PC-9 (cell line): ENCODE data around the gene CEP290. TPM values are rescaled to one million over a fixed set of nuclear protein-coding genes. Genes with fewer than 3 reads are reported as not detected.

Experiments
- BruUV-seq: library from RNA; stranded (reverse); fragments of 400-500 nt; replicated peaks from 2 replicates; lab custom pipeline; 2021; lab: Mats Ljungman, UMichigan
- CTCF ChIA-PET: fragments of 300-600 bp; sonication (Branson Sonifier 250); formaldehyde crosslinking; loops from one replicate; lab custom pipeline; 2022; ENCODE audit warnings: antibody characterized with exemption; lab: Charles Lee
- POLR2A ChIA-PET: fragments of 300-600 bp; sonication (Branson Sonifier 250); formaldehyde crosslinking; loops from one replicate; lab custom pipeline; 2022; ENCODE audit warnings: antibody characterized with exemption; ENCODE audit not compliant: unreplicated experiment; lab: Charles Lee
- DNase-seq, 2 experiments: peaks; one replicate each; pipeline versions ENCODE4 v3.0.0 to v3.0.0-alpha.2; 2015 to 2022; ENCODE audit warnings: mixed read lengths in 1 of 2
- H2AFZ ChIP-seq: fragments of 200-600 bp; sonication (generic); 2 replicates; pipeline ENCODE4 v1.8.1; 2017; ENCODE audit warnings: antibody characterized with exemption
- H3F3A ChIP-seq: fragments of 200-600 bp; sonication (generic); 2 replicates; pipeline ENCODE4 v1.8.1; 2017; ENCODE audit warnings: antibody characterized with exemption, mild to moderate bottlenecking, low read depth; ENCODE audit not compliant: insufficient read depth
- H3K27ac ChIP-seq: fragments of 200-600 bp; sonication (generic); 2 replicates; pipeline ENCODE4 v1.6.1; 2016; ENCODE audit warnings: mixed run types
- H3K27me3 ChIP-seq: fragments of 200-600 bp; sonication (generic); 2 replicates; pipeline ENCODE4 v1.6.1; 2016; ENCODE audit warnings: low read depth, mixed run types; ENCODE audit not compliant: insufficient read depth
- H3K36me3 ChIP-seq: fragments of 200-600 bp; sonication (generic); 2 replicates; pipeline ENCODE4 v1.6.1; 2016; ENCODE audit warnings: low read depth, mixed run types
- H3K4me1 ChIP-seq: fragments of 200-600 bp; sonication (generic); replicated peaks from 2 replicates; pipeline ENCODE4 v1.6.1; 2016; ENCODE audit warnings: mixed run types; ENCODE audit not compliant: insufficient read depth
- H3K4me2 ChIP-seq: fragments of 200-600 bp; sonication (generic); 2 replicates; pipeline ENCODE4 v1.6.1; 2017; ENCODE audit warnings: mixed run types
- H3K4me3 ChIP-seq: fragments of 200-600 bp; sonication (generic); 2 replicates; pipeline ENCODE4 v1.6.1; 2016; ENCODE audit warnings: mixed run types
- H3K79me2 ChIP-seq: fragments of 200-600 bp; sonication (generic); 2 replicates; pipeline ENCODE4 v1.6.1; 2017; ENCODE audit warnings: low read depth, mixed run types
- H3K9me2 ChIP-seq: fragments of 200-600 bp; sonication (generic); 2 replicates; pipeline ENCODE4 v1.8.1; 2017; ENCODE audit warnings: mild to moderate bottlenecking; ENCODE audit not compliant: insufficient read depth
- H3K9me3 ChIP-seq: fragments of 200-600 bp; sonication (generic); 2 replicates; pipeline ENCODE4 v1.8.1; 2016; ENCODE audit warnings: low read depth; ENCODE audit not compliant: insufficient read depth
- H4K20me1 ChIP-seq: fragments of 200-600 bp; sonication (generic); 2 replicates; pipeline ENCODE4 v1.8.1; 2017; ENCODE audit not compliant: insufficient read depth
- CTCF ChIP-seq: fragments of 200-600 bp; sonication (generic); conservative IDR thresholded peaks from 2 replicates; pipeline ENCODE4 v1.6.1; 2017; ENCODE audit warnings: mixed run types, antibody characterized with exemption, mild to moderate bottlenecking, moderate library complexity
- EZH2 ChIP-seq: fragments of 200-600 bp; sonication (generic); IDR thresholded peaks from 2 replicates; pipeline ENCODE4 v1.8.0; 2017; ENCODE audit warnings: antibody characterized with exemption, low read depth
- intact Hi-C: fragments of 100-400 bp; cut with micrococcal nuclease; formaldehyde crosslinking; loops from one replicate; pipeline ENCODE4 v1.10.0; 2022; ENCODE audit not compliant: unreplicated experiment
- total RNA-seq: library from RNA; stranded (reverse); gene quantifications from 2 replicates; pipeline ENCODE4 v1.2.3, GENCODE V29; 2021

The CEP290 gene
- total RNA-seq, 1 experiment from 2014 or later, result 21.9 TPM

GRCh38 chr12:88083634-88084033 lies 58.3 kb downstream of the CEP290 start:
- no peaks in the 10 kb centered on the region; the same call in 1 of the 2 replicates for H3K9me2 ChIP-seq
- no peaks in the 10 kb centered on the region for H3K27me3 ChIP-seq
- intact Hi-C loops, result no loop called here
- BruUV-seq, result no TSS peak
- peaks cover 7% of the 10 kb centered on the region; the same call in 1 of the 2 replicates for H3K36me3 ChIP-seq
- no peak for TF ChIP-seq EZH2
- no peak for TF ChIP-seq CTCF
- no peaks in the 10 kb centered on the region for H3K9me3 ChIP-seq
- no peak for DNase-seq
- no peaks in the 10 kb centered on the region for H3F3A ChIP-seq
- H3K27ac ChIP-seq, result no peak overlapping the region
- no peak overlapping the region for H3K4me3 ChIP-seq
- CTCF ChIA-PET, result no interaction called here
- H4K20me1 ChIP-seq, result no peaks in the 10 kb centered on the region
- no peak overlapping the region for H3K4me2 ChIP-seq
- H2AFZ ChIP-seq, result no peak overlapping the region
- POLR2A ChIA-PET, result no interaction called here
- H3K4me1 ChIP-seq, result no peaks in the 10 kb centered on the region
- no peaks in the 10 kb centered on the region for H3K79me2 ChIP-seq

- intact Hi-C loops, result no loop called here
- Histone ChIP-seq H3K27ac (no peak overlapping the region), H3K36me3 (peaks cover 14% of the 10 kb centered on the region), H3K27me3 (no peaks in the 10 kb centered on the region), H3K79me2 (no peaks in the 10 kb centered on the region), H3K9me2 (no peaks in the 10 kb centered on the region; the same call in 1 of the 2 replicates), H3K4me1 (no peaks in the 10 kb centered on the region), H3F3A (no peaks in the 10 kb centered on the region), H3K4me2 (no peak overlapping the region), H2AFZ (no peak overlapping the region), H4K20me1 (no peaks in the 10 kb centered on the region), H3K9me3 (no peaks in the 10 kb centered on the region), H3K4me3 (no peak overlapping the region)
- no peak for TF ChIP-seq EZH2
- no peak for DNase-seq
- POLR2A ChIA-PET, result no interaction called here
- CTCF ChIA-PET, result no interaction called here
- BruUV-seq, result no TSS peak
Observed at GRCh38 chr12:88081247-88081646, 60.6 kb downstream of the CEP290 start.

GRCh38 chr12:88067301-88067700 lies 74.6 kb downstream of the CEP290 start:
- intact Hi-C loops, result no loop called here
- no peaks in the 10 kb centered on the region for H3K79me2 ChIP-seq
- no peak for DNase-seq
- TF ChIP-seq EZH2 (no peak), CTCF (no peak)
- H3K27ac ChIP-seq, result no peak overlapping the region
- no peaks in the 10 kb centered on the region for H4K20me1 ChIP-seq
- no peaks in the 10 kb centered on the region for H3K27me3 ChIP-seq
- H3K36me3 ChIP-seq, result peaks cover 10% of the 10 kb centered on the region; the same call in 1 of the 2 replicates
- no TSS peak for BruUV-seq
- H3K9me3 ChIP-seq, result no peaks in the 10 kb centered on the region
- H2AFZ ChIP-seq, result no peak overlapping the region
- H3K4me2 ChIP-seq, result no peak overlapping the region
- H3K4me1 ChIP-seq, result no peaks in the 10 kb centered on the region
- POLR2A ChIA-PET, result no interaction called here
- no peaks in the 10 kb centered on the region for H3K9me2 ChIP-seq
- H3F3A ChIP-seq, result no peaks in the 10 kb centered on the region
- CTCF ChIA-PET, result no interaction called here
- H3K4me3 ChIP-seq, result no peak overlapping the region

GRCh38 chr12:88063375-88063774 lies 78.5 kb downstream of the CEP290 start:
- no peak for DNase-seq
- H3K36me3 ChIP-seq, result peaks cover 10% of the 10 kb centered on the region; the same call in 1 of the 2 replicates
- POLR2A ChIA-PET, result no interaction called here
- no peaks in the 10 kb centered on the region for H3K9me2 ChIP-seq
- no peaks in the 10 kb centered on the region; the same call in 1 of the 2 replicates for H3F3A ChIP-seq
- no peaks in the 10 kb centered on the region for H3K27me3 ChIP-seq
- no peak overlapping the region for H3K4me2 ChIP-seq
- CTCF ChIA-PET, result no interaction called here
- no peaks in the 10 kb centered on the region for H3K9me3 ChIP-seq
- no TSS peak for BruUV-seq
- no peak for TF ChIP-seq EZH2
- TF ChIP-seq CTCF, result no peak
- H2AFZ ChIP-seq, result no peak overlapping the region
- no peak overlapping the region for H3K4me3 ChIP-seq
- H3K79me2 ChIP-seq, result no peaks in the 10 kb centered on the region
- no peak overlapping the region for H3K27ac ChIP-seq
- no peaks in the 10 kb centered on the region for H3K4me1 ChIP-seq
- intact Hi-C loops, result no loop called here
- no peaks in the 10 kb centered on the region for H4K20me1 ChIP-seq
